Stimulated activated CD4-positive, alpha-beta T cell treated with anti-CD3 and anti-CD28 coated beads, TNF-alpha, amount 100 ng/mL, for 4 hours (primary cell): ENCODE measurements around the gene UNC13B.

Experiments
- DNase-seq, 3 experiments: peaks; one replicate each; pipeline ENCODE4 v3.0.0-alpha.2; 2020; ENCODE audit warnings: low read depth in 3 of 3

The UNC13B gene

GRCh38 chr9:35333551-35333950 is 171.7 kb downstream of the UNC13B start:
- no peak for DNase-seq

DNA sequence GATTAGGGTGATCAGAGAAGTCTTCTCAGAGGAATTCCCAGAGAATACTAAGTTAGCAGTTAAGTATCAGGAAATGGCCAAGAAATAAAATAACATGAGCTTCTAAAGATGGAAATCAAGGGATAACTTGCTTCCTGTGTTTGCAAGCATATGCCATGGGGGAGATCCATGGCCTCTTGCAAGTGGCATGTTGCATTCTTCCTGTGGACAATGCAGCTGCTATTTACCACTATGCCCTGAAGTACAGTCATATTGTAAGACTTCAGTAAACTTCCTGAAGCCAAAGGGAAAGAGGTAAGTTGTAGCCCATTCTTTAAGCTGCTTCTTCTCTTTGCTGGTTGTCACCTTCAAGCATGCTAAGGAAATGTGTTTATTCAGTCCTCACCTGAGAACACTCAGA is 173.4 kb downstream of the UNC13B start:
- DNase-seq, result no peak

GRCh38 chr9:35338086-35338485 is 176.3 kb downstream of the UNC13B start:
- DNase-seq, result no peak

DNA sequence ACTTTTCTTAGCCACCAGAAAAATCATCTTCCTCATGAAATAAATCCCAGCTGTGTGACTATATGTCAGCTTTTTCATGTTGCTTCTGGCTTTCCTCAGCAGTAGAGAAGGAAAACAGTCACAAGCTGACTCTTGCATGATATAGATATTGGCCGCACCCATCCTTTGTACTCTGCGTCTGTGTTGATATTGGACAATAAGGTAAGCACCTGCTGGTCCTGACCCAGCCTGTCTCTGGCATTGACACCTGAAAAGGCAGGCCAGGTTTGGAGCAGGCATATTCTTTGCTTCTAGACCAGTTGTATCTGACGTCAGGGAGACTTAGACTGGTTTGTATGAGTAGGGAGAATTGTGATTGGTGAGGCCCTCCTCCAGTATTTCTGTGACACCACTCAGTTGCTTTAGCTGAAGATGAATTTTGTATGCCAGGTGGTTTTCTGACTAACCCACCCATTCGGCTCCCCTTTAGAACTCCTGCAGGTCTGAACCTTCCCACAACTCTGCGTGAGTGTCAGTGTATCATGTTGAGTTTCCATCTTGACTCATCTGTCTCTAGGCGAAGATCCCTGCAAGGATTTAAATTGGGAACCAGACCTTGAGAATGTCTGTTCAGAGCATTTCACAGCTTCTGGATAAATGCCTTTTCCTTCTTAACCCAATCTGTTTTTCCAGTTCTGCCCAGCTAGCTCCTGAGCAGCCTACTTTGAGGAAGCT is 176.9 kb downstream of the UNC13B start:
- DNase-seq, result no peak

DNA sequence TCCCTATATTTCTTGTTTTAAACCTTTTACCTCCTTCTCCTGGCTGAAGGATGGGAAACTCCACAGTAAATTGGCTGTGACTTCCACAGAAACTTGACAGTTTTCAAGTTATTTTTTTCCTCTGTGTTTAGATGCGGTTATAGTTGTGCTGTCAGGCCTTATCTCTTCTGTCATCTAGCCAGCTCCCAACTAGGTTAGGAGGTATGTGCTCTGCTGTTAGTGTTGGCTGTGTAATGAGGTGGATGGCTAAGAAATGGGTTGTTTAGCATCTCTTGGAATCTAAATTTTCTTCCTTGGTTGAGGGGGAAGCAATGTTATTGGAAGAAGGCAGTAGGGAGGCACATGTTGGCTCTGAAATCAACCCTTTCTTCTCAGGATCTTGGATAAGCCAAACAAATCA is 178.2 kb downstream of the UNC13B start:
- DNase-seq, result no peak

DNA sequence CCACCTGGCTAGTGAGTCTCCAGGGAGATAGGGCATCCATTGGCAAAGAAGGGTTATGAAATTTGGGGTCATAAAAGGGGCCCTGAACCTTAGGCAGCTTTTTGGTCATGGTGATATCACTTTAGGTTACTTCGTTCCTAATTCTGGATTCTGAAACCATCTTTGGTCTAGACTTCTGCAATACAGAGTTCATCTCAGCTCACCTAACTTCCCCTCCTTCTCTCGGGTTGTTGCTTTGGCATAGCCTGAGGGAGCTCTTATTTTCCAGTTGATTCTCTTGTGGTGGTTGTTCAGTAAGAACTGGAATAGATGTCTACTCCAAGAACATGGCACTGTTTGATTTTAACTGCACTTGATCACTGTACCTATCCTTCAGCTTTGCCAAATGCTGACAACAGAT is 179.2 kb downstream of the UNC13B start:
- no peak for DNase-seq

- no peak for DNase-seq
These were observed 179.8 kb downstream of the UNC13B start for GRCh38 chr9:35341585-35341984.

GRCh38 chr9:35342221-35342958 is 180.6 kb downstream of the UNC13B start:
- DNase-seq, result no peak

DNA sequence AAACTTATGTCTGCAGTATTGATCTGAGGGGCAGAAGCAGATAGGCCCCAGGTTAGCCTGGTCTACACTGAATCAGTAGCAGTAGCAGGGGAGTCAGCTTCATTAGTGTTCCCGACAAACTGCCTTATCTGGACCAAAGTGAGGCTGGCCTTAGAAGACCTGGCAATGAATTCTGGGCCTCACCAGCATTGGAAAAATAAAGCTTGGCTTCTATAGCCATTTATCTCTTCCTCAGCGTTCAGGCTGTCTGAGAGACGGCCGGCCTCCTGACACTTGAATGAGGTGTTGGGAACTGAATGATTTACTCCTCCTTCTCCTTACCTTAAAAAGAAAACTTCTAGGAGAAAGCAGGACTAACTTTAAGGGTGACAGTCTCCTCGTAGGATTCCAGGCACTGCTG is 186.3 kb downstream of the UNC13B start:
- no peak for DNase-seq

DNA sequence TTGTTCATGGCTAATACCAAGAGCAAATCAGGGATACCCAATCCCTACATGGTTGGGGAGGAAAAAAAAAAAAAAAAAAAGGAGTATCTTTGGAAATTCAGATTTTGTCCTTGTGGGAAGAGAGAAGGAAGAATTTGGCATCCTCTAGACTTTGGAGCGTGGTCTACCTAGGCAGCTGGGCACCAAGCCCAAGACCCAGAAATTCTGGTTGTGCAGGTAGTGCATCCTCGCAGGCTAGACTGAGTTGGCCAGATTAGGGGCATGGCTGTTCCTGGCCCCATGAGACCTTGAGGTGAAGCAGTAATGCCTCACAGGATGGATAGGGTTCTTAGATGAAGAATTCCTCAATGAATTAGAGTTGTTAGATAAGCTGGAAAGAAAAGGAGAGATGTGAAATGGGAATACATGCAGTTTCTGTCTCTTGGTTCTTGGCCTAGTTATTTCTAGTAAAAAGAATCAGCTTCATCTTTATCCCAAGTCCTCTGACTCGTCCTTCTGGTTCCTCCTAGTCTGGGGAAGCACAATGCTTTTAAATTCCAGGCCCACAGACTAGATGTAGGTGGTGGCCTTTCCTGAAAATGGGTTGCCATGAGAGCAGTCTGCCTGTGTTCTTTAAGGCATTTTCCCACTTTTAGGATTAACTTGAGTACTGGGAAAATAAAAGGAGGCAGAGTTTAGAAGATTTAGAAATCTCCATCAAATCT is 187.6 kb downstream of the UNC13B start:
- no peak for DNase-seq

GRCh38 chr9:35350212-35350611 is 188.4 kb downstream of the UNC13B start:
- no peak for DNase-seq

GRCh38 chr9:35350827-35351549 is 189.2 kb downstream of the UNC13B start:
- DNase-seq, result no peak

GRCh38 chr9:35353731-35354365 is 192.0 kb downstream of the UNC13B start:
- no peak for DNase-seq

- no peak for DNase-seq
These were observed 194.1 kb downstream of the UNC13B start for GRCh38 chr9:35355939-35356338.

- DNase-seq, result no peak
These were observed 195.3 kb downstream of the UNC13B start for GRCh38 chr9:35357116-35357515.

GRCh38 chr9:35357826-35358225 is 196.0 kb downstream of the UNC13B start:
- no peak for DNase-seq

- DNase-seq, result no peak
These were observed 203.2 kb downstream of the UNC13B start for GRCh38 chr9:35364817-35365585.

GRCh38 chr9:35366627-35367026 is 204.8 kb downstream of the UNC13B start:
- no peak for DNase-seq

DNA sequence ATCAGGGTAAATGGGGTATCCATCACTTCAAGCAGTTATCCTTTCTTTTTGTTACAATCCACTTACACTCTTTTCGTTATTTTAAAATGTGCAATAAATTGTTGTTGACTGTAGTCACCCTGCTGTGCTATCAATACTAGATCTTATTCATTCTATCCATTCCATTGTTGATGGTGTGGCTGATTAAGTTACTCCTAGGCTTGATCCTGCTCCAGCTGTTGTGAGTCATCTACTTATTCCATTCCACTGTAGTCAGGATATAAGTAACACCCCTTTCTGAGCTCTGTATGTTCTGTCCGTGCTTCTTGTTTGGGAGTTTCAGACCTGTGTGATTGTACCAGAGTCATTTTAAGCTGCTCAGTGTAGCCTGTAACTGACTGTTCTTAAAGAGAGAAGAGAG is 205.6 kb downstream of the UNC13B start:
- no peak for DNase-seq

DNA sequence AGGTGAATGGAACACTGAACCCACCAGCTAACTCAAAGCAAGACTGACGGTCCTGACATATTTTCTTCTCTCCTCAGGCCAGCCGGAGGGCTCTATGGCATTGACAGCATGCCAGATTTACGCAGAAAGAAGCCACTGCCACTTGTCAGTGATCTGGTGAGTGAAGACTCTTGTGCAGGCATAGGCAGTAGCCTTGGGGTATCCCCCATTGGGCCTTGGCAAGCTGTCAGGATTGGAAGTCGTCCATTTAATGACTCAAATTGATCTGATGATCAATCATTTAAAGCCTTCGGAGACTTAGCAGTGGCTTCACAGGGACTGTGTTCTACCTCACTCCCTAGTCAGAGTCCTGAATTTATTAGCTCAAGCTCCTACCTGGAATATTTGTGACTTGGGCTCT is 208.4 kb downstream of the UNC13B start:
- no peak for DNase-seq

- no peak for DNase-seq
These were observed 212.6 kb downstream of the UNC13B start for GRCh38 chr9:35374436-35374835.
